Gastrocnemius medialis (tissue), 4 donors: Measurements from ENCODE around the gene TMEM143. TPM values are rescaled to one million over a fixed set of nuclear protein-coding genes. Genes with fewer than 3 reads are reported as not detected.

Experiments used
- ATAC-seq, 2 donors: fragments of 150-250 bp; one replicate each; pipeline ENCODE4 v1.9.1; 2016
- DNase-seq, 2 donors: peaks; one replicate each; pipeline ENCODE4 v3.0.0-alpha.2; 2019
- H3K27ac ChIP-seq, 4 donors: fragments of 200-600 bp; sonication (generic); 1 replicate in 1 of 4; 2 replicates in 3 of 4; pipeline ENCODE4 v1.5.1; 2016 to 2018; ENCODE audit warnings: mild to moderate bottlenecking in 2 of 4, moderate library complexity in 1 of 4
- H3K27me3 ChIP-seq, 3 donors: fragments of 200-600 bp; sonication (generic) in 2 of 3; 1 replicate in 1 of 3; 2 replicates in 2 of 3; pipeline versions ENCODE4 v1.5.1 to v1.6.0; 2016 to 2019; ENCODE audit warnings: mild to moderate bottlenecking in 1 of 3, moderate library complexity in 1 of 3
- H3K36me3 ChIP-seq, 2 donors: fragments of 200-600 bp; sonication (generic) in 1 of 2; one replicate each; pipeline ENCODE4 v1.5.1; 2017 to 2018
- H3K4me1 ChIP-seq, 2 donors: fragments of 200-600 bp; sonication (generic) in 1 of 2; one replicate each; pipeline ENCODE4 v1.5.1; 2016 to 2017; ENCODE audit warnings: mild to moderate bottlenecking in 2 of 2
- H3K4me3 ChIP-seq, 4 donors: fragments of 200-600 bp; sonication (generic) in 3 of 4; 1 replicate in 1 of 4; 2 replicates in 3 of 4; pipeline ENCODE4 v1.5.1; 2016 to 2019; ENCODE audit warnings: mild to moderate bottlenecking in 2 of 4
- H3K9me3 ChIP-seq, 3 donors: fragments of 200-600 bp; sonication (generic) in 2 of 3; 1 replicate in 1 of 3; 2 replicates in 2 of 3; pipeline ENCODE4 v1.5.1; 2016 to 2019
- CTCF ChIP-seq, 5 experiments: fragments of 450-650 bp in 3 of 5; fragments of 200-600 bp in 2 of 5; sonication (generic) in 2 of 5; IDR thresholded peaks in 4 of 5; conservative IDR thresholded peaks in 1 of 5; 1 replicate in 4 of 5; 2 replicates in 1 of 5; pipeline ENCODE4 v1.5.1; 2016 to 2019; ENCODE audit warnings: antibody characterized with exemption in 5 of 5, mild to moderate bottlenecking in 3 of 5, moderate library complexity in 3 of 5
- POLR2A ChIP-seq, 2 donors: fragments of 450-650 bp; IDR thresholded peaks; one replicate each; pipeline ENCODE4 v1.6.1; 2017; ENCODE audit warnings: antibody characterized with exemption in 2 of 2, mild to moderate bottlenecking in 2 of 2, moderate library complexity in 2 of 2
- in situ Hi-C, 4 donors: fragments of 200-750 bp; cut with MboI; loops; one replicate each; pipeline versions ENCODE4 v1.15.0 to v1.8.0; 2017; ENCODE audit warnings: low sequenced_read_pairs in 4 of 4
- intact Hi-C: fragments of 100-400 bp; cut with DNase I; formaldehyde crosslinking; loops from one replicate; pipeline ENCODE4 v1.15.1; 2023; ENCODE audit warnings: low total_unique reads
- total RNA-seq, 4 donors: library from RNA; depleted of rRNA; stranded (reverse); fragments of >200 nt; gene quantifications; one replicate each; pipeline versions ENCODE4 v1.1.0 to v1.2.3, GENCODE V29; 2016

The TMEM143 gene
- total RNA-seq, 4 donors from 2014 or later = 28.8 to 42.3 (median 40.7) TPM

DNA sequence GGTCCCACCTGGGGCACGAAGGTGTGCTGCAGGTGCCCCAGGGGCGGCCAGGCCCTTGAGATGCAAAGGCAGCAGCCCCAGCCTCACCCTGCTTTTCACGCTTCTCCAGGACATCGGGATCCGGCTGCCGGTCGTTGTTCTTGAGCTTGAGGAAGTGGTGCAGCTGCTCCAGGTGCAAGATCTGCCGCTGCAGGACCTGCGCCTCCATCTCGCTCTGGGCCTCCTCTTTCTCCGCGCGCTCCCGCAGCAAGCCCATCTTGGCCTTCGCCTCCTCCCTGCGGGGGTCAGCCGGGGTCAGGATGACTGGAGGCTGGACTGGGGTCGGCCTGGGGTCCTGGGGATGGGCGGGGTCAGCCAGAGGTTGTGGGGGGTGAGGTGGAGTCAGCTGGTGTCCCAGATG, 59.9 kb downstream of the TMEM143 start:
- Histone ChIP-seq H3K9me3 (no peaks in the 10 kb centered on the region), H3K27ac (no peak overlapping the region), H3K27me3 (no peaks in the 10 kb centered on the region), H3K36me3 (no peaks in the 10 kb centered on the region), H3K4me3 (no peak overlapping the region), H3K4me1 (no peaks in the 10 kb centered on the region)
- DNase-seq (no peak), ATAC-seq (no peak)
- intact Hi-C loops = no loop called here
- TF ChIP-seq POLR2A (IDR thresholded peaks at IDR 0.05) (no peak), CTCF (IDR thresholded peaks at IDR 0.05 in 4 of 5, conservative IDR thresholded peaks at IDR 0.05 in 1 of 5) (no peak)
- in situ Hi-C loops = loop anchor here in 2 of 4 donors (25.0 kb wide), 1 partner anchor 283 kb away; no protein-coding TSS in a partner anchor

GRCh38 chr19:48303367-48303766, 60.4 kb downstream of the TMEM143 start:
- intact Hi-C loops (no loop called here), in situ Hi-C loops (loop anchor here in 2 of 4 donors (25.0 kb wide), 1 partner anchor 284 kb away; no protein-coding TSS in a partner anchor)
- no peaks in the 10 kb centered on the region for H3K27me3 ChIP-seq
- ATAC-seq (no peak), DNase-seq (no peak)
- no peaks in the 10 kb centered on the region for H3K9me3 ChIP-seq
- TF ChIP-seq POLR2A (IDR thresholded peaks at IDR 0.05) = no peak
- H3K36me3 ChIP-seq = no peaks in the 10 kb centered on the region
- no peak overlapping the region for H3K4me3 ChIP-seq
- H3K27ac ChIP-seq = no peak overlapping the region
- H3K4me1 ChIP-seq = no peaks in the 10 kb centered on the region

DNA sequence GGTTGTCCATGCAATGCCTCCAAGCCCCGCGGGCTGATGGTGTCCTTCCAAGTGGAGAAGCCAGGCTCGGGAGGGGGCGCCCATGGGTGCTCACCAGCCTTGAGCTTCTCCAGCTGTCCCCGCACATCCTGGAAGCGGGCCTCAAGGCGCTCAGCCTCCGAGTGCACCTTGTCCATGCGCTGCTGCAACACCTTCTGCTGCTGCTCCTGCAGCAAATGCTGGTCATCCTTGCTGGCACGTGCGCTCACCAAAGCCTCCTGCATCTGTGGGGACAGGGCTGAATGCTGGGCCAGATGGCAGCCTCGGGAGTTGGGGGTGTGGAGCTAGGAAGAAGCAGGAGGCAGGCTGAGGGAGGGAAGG, 61.2 kb downstream of the TMEM143 start:
- Histone ChIP-seq H3K36me3 (no peaks in the 10 kb centered on the region), H3K9me3 (no peaks in the 10 kb centered on the region), H3K27me3 (no peaks in the 10 kb centered on the region), H3K27ac (no peak overlapping the region), H3K4me1 (no peaks in the 10 kb centered on the region), H3K4me3 (no peak overlapping the region)
- ATAC-seq (no peak), DNase-seq (no peak)
- in situ Hi-C loops (loop anchor here in 2 of 4 donors (25.0 kb wide), 1 partner anchor 285 kb away; no protein-coding TSS in a partner anchor), intact Hi-C loops (no loop called here)
- TF ChIP-seq POLR2A (IDR thresholded peaks at IDR 0.05) (no peak), CTCF (IDR thresholded peaks at IDR 0.05 in 4 of 5, conservative IDR thresholded peaks at IDR 0.05 in 1 of 5) (no peak)

GRCh38 chr19:48301886-48302599, 61.7 kb downstream of the TMEM143 start:
- in situ Hi-C loops (loop anchor here in 2 of 4 donors (25.0 kb wide), 1 partner anchor 285 kb away; no protein-coding TSS in a partner anchor), intact Hi-C loops (no loop called here)
- no peak for ATAC-seq
- H3K4me3 ChIP-seq = no peak overlapping the region
- H3K27ac ChIP-seq = no peak overlapping the region
- H3K27me3 ChIP-seq = no peaks in the 10 kb centered on the region
- TF ChIP-seq POLR2A (IDR thresholded peaks at IDR 0.05) = no peak
- H3K4me1 ChIP-seq = no peaks in the 10 kb centered on the region
- no peaks in the 10 kb centered on the region for H3K9me3 ChIP-seq
- no peaks in the 10 kb centered on the region for H3K36me3 ChIP-seq
- DNase-seq = no peak

DNA sequence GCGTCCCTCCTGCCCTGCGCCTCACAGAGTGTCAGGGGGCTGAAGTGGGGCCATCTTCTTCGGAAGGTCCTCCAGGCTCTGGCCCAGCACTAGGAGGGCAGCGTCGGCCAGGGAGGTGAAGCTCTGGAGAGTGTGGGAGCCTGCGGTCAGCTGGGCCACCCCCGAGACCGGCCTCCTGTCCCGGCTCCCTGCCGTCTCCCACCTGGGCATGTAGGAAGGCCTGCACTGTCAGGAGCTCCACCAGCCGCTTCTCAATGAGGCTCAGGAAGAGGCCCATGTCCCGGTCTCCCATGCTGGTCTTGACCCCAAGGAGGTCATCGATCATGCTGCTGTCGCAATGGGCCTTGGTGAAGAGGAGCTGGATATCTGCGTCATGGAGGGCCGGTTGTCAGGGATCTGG, 65.8 kb downstream of the TMEM143 start:
- TF ChIP-seq CTCF (IDR thresholded peaks at IDR 0.05 in 4 of 5, conservative IDR thresholded peaks at IDR 0.05 in 1 of 5) = no peak
- no peak for TF ChIP-seq POLR2A (IDR thresholded peaks at IDR 0.05)
- no peaks in the 10 kb centered on the region for H3K27me3 ChIP-seq
- intact Hi-C loops = no loop called here
- no peak for ATAC-seq
- no peaks in the 10 kb centered on the region for H3K4me1 ChIP-seq
- no peaks in the 10 kb centered on the region for H3K36me3 ChIP-seq
- no peaks in the 10 kb centered on the region for H3K9me3 ChIP-seq
- no peak overlapping the region for H3K4me3 ChIP-seq
- DNase-seq = no peak
- in situ Hi-C loops = no loop called here
- H3K27ac ChIP-seq = no peak overlapping the region
